ENCODE results near the gene STIM1.

The STIM1 gene

GRCh38 chr11:3984896-3985295, 129.4 kb downstream of the STIM1 start:
- Histone ChIP-seq H3K79me2 (ENCODE audit: control insufficient read depth, low read length) (no peaks in the 10 kb centered on the region), H3K4me1 (ENCODE audit: control insufficient read depth, low read length) (peaks cover 15% of the 10 kb centered on the region), H3K4me3 (ENCODE audit: low read length) (no peak overlapping the region), H3K9me3 (ENCODE audit: control insufficient read depth, insufficient read depth, low read length) (no peaks in the 10 kb centered on the region), H3K27ac (ENCODE audit: low read depth, low read length) (no peak overlapping the region), H3K27me3 (ENCODE audit: control insufficient read depth, low read length) (no peaks in the 10 kb centered on the region), H3F3A (ENCODE audit: control insufficient read depth, insufficient read depth) (no peaks in the 10 kb centered on the region), H3K4me2 (ENCODE audit: low read length) (no peak overlapping the region), H4K20me1 (ENCODE audit: control insufficient read depth, insufficient read depth, low read depth, low read length) (no peaks in the 10 kb centered on the region), H3K36me3 (ENCODE audit: control insufficient read depth, low read length) (no peaks in the 10 kb centered on the region), H3K9me2 (replicated peaks; ENCODE audit: control insufficient read depth, low read length) (no peaks in the 10 kb centered on the region)
- TF ChIP-seq CTCF (IDR thresholded peaks at IDR 0.05; ENCODE audit: low read depth, low read length, poor library complexity, severe bottlenecking) = peak; percentile 32
- TF ChIP-seq EZH2phosphoT487 (IDR thresholded peaks at IDR 0.05; ENCODE audit: borderline replicate concordance, low read length) = no peak

GRCh38 chr11:3985631-3986030, 130.2 kb downstream of the STIM1 start:
- TF ChIP-seq CTCF (IDR thresholded peaks at IDR 0.05; ENCODE audit: low read depth, low read length, poor library complexity, severe bottlenecking) (no peak), EZH2phosphoT487 (IDR thresholded peaks at IDR 0.05; ENCODE audit: borderline replicate concordance, low read length) (no peak)
- H3K36me3 ChIP-seq (ENCODE audit: control insufficient read depth, low read length) = no peaks in the 10 kb centered on the region
- H3K9me3 ChIP-seq (ENCODE audit: control insufficient read depth, insufficient read depth, low read length) = no peaks in the 10 kb centered on the region
- H3K4me2 ChIP-seq (ENCODE audit: low read length) = no peak overlapping the region
- H3K9me2 ChIP-seq (replicated peaks; ENCODE audit: control insufficient read depth, low read length) = no peaks in the 10 kb centered on the region
- no peaks in the 10 kb centered on the region for H4K20me1 ChIP-seq (ENCODE audit: control insufficient read depth, insufficient read depth, low read depth, low read length)
- no peak overlapping the region for H3K27ac ChIP-seq (ENCODE audit: low read depth, low read length)
- H3K4me1 ChIP-seq (ENCODE audit: control insufficient read depth, low read length) = peaks cover 15% of the 10 kb centered on the region
- no peak overlapping the region for H3K4me3 ChIP-seq (ENCODE audit: low read length)
- no peaks in the 10 kb centered on the region for H3F3A ChIP-seq (ENCODE audit: control insufficient read depth, insufficient read depth)
- no peaks in the 10 kb centered on the region for H3K27me3 ChIP-seq (ENCODE audit: control insufficient read depth, low read length)
- no peaks in the 10 kb centered on the region for H3K79me2 ChIP-seq (ENCODE audit: control insufficient read depth, low read length)

- Histone ChIP-seq H3K27ac (ENCODE audit: low read depth, low read length) (no peak overlapping the region), H3K9me2 (replicated peaks; ENCODE audit: control insufficient read depth, low read length) (no peaks in the 10 kb centered on the region)
- TF ChIP-seq CTCF (IDR thresholded peaks at IDR 0.05; ENCODE audit: low read depth, low read length, poor library complexity, severe bottlenecking) = no peak
- no peak for TF ChIP-seq EZH2phosphoT487 (IDR thresholded peaks at IDR 0.05; ENCODE audit: borderline replicate concordance, low read length)
These were observed 130.8 kb downstream of the STIM1 start for GRCh38 chr11:3986301-3986700.

More at GRCh38 chr11:3986301-3986700, 130.8 kb downstream of the STIM1 start:
- Histone ChIP-seq H3K36me3 (ENCODE audit: control insufficient read depth, low read length) (no peaks in the 10 kb centered on the region), H3K9me3 (ENCODE audit: control insufficient read depth, insufficient read depth, low read length) (no peaks in the 10 kb centered on the region), H3K4me3 (ENCODE audit: low read length) (no peak overlapping the region), H3F3A (ENCODE audit: control insufficient read depth, insufficient read depth) (no peaks in the 10 kb centered on the region), H4K20me1 (ENCODE audit: control insufficient read depth, insufficient read depth, low read depth, low read length) (no peaks in the 10 kb centered on the region), H3K27me3 (ENCODE audit: control insufficient read depth, low read length) (no peaks in the 10 kb centered on the region), H3K79me2 (ENCODE audit: control insufficient read depth, low read length) (no peaks in the 10 kb centered on the region), H3K4me1 (ENCODE audit: control insufficient read depth, low read length) (peaks cover 15% of the 10 kb centered on the region), H3K4me2 (ENCODE audit: low read length) (no peak overlapping the region)
